HG03095 (cell line): ENCODE data around the gene ECE1.

Source experiments
- ATAC-seq: cut with Tn5 transposase; IDR thresholded peaks from one replicate; pipeline ENCODE4 v1.9.1; 2021; ENCODE audit warnings: moderate library complexity; ENCODE audit not compliant: unreplicated experiment

Gene ECE1

DNA sequence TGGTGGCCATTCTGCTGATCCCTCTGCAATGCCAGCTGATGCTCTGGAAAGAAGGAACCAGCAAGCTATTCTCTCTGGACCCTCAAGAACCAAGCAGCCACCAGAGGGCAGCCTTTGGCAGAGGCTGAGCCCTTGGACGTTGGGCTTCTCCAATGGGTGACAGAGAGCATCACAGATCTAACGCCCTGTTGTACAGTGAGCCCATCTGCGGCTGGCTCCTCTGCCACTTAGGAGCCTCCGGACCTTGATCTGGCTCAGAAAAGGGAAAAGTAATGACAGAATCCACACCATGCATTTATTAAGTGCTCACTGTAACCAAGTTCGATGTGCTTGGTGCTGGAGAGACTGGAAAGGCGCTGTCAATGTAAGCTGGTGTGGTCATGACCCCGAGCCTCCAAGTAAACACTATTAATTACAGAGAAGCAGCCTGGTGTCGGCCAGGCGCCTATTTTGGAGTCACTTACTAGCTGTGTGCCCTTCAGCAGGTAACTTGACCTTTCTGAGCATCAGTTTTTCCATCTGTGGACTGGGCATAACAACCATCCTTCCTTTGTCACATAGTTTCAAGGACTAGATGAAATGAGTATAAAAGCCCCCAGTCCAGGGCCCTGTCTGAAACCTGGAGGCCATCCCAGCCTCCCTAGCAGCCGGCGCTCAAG lies 34.9 kb downstream of the ECE1 start:
- no peak for ATAC-seq

DNA sequence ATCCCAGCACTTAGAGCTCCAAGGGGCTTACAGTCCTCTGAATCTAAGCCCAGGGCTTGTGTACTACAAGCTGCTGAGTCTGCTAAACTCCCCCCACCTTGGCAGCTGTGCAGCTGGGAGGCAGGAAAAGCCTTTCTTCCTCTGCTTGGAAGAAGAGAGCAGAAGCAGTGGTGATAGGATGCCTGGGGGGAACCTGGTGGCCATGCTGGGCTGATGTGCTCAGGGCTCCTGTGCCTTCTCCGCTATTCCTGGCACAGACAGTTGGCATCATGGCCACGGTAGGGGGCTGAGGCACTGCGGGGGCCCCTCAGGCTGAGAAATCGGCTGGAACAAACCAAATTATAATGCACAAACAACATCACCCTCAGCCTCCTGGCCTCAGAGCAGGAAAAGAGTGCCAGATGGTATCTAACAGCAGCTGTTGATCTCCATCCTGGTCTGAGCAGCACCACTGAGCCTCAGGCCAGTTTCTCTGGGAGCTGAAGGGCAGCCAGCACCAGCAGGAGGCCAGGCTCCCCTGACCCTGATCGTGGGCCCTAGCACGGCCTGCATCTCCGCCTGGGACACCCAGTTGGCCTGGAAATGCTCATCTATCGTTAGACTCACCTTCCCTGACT lies 35.8 kb downstream of the ECE1 start:
- ATAC-seq: no peak

DNA sequence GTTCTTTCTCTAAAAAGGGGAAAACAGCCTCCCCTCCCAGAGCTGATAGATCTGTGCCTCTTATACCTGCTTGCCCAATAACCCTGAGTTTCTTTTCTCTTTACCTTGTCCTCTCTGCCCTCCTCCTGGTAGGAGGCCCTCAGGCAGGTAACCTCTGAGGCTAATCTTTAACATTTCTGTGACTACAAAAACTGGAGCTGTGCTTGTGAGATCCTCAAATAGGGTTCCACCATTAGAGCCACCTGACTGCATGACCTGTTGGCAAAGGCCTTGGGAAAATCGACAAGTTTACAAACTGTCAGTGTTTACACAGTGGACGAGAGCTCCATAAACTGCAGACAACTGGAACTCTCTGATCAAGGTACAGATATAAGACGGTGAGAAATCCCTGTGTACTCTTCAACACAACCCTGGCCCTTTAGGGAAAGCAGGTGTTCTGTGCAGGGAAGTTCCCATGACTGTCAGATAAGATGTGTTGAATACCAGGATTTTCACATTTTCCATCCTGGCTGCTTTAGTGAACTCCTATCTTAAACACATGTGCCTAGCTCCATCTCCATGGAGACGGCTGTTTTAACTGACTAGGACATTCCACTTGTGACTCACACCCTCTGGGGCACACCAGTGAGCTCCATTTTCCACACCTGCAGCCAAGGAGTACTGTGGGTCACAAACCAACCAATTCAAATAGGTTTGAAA lies 38.3 kb downstream of the ECE1 start:
- no peak for ATAC-seq

DNA sequence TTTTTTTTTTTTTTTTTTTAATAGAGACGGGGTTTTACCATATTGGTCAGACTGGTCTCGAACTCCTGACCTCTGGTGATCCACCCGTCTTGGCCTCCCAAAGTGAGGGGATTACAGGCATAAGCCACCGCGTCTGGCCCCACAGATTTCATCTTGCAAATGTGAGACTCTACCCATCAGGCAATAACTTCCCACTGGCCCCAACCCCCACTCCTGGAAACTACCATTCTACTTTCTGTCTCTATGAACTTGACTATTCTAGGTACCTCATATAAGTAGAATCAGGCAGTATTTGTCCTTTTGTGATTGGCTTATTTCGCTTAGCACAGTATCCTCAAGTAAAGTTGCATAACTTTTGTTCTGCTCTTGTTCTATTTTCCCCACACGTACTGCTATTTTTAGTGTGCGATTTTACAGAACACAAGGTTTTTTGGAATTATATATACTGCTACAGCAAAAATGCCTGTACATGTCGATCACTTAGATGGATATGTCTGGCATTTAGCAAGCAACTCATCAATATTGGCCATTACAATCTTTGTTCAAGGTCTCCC lies 40.2 kb downstream of the ECE1 start:
- no peak for ATAC-seq

DNA sequence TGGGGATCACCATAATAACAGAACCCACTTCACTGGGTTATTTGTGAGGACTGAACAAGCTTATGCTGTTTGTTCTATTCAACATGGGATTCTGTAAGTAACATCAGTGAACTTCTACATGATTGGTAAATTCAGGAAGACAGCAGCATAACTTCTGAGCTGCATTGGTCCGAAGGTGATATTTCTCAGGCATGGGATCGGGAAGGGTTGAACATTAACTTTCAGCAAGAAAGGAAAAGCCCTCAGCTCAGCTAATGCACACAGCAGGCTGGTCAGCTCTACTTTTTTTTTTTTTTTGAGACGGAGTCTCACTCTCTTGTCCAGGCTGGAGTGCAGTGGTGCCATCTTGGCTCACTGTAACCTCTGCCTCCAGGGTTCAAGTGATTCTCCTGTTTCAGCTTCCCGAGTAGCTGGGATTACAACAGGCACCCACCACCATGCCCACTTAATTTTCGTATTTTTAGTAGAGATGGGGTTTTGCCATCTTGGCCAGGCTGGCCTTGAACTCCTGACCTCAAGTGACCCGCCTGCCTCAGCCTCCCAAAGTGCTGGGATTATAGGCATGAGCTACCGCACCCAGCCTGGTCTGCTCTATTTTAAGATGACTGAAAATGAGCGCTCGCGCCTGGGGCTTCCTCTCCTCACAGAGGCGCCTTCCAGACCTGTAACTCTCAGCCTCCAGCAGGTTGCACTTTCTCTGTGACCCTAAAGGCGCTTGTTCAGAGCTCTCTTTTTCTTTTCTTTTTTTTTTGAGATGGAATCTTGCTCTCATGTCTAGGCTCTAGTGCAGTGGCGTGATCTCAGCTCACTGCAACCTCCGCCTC lies 42.2 kb downstream of the ECE1 start:
- no peak for ATAC-seq

DNA sequence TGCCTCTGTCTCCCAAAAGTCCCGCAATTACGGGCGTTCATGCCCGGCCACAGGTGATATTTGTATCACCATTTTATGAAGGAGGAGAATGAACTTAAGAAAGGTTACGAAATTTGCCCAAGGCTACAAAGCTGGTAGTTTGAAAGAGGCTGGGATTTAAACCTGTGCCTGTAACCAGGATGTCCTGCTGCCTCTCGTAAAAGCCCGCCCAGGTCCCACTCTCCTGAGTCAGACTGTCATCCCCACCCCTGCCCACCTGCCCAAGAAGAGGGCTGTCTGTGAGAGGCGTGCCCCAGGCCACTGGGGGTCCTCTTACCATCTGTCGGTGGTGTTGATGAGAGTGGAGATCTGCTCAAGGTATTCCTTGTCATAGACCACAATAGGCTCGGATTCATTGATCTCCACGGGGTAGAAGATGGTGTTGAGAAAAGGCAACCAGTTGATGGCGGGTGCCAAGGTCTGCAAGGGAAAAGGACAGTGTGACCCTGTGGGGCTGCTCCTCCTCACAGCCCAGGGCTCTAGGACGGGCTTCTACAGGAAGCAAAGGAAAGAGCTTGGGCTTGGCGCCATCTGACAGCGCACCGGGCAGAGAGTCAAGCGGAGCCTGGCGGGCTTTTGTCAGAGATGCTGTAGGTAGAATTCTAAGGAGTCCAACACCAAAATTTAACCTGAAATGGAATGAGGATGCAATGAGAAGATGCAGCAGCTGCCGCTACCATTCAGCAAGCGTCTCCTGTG lies 43.2 kb downstream of the ECE1 start:
- no peak for ATAC-seq

DNA sequence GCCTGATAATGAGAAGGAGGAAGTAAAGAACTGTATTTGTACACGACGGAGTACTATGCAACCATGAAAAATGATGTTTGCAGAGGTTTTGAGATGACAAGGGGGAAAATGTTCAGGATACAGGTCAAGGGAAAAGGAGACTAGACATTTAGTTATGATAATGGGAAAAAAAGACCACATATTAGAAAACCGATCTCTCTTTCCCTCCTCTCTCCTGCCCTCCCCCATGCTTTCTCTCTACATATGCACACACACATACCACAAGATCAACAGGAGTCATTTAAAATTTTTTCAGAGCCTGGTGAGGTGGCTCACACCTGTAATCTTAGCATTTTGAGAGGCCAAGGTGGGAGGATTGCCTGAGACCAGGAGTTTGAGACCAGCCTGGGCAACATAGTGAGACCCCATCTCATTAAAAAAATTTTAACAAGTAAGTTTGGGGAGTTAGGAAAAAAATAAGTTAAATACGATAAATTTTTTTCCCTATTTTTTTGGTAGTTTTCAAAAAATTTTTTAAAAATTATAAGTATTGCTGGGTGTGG lies 44.5 kb downstream of the ECE1 start:
- ATAC-seq: no peak

DNA sequence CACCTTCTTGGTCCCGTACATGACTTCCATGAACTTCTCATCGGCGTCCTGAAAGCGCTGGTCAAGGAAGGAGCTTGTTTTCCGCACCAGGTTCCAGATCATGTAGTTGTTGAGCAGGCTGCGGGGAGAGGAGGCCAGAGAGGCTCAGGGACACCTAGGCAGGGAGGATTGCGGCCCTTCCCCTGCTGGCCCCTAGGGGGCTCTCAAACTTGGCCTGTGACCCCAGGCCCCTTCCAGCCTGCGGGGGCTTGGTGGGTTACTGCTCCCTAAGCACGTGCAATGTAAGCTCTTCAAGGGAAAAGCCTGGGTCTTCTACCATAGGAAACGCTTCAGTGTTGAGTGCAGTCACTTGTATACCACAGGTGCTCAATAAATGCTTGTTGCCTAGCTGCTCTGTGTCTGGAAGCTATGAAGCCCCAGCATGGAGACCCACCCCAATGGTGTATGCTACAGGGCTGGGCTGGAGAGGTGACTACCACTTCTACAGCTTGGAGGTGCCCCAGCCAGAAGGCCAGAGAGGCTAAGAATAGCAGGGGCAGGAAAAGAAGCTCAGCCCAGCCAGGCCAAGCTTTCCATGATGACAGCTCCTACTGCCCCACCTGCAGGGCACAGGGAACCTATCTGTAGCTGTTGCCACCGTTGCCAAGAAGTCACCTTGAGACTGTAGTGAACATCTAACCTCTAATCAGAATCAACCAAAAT lies 45.1 kb downstream of the ECE1 start:
- no peak for ATAC-seq

DNA sequence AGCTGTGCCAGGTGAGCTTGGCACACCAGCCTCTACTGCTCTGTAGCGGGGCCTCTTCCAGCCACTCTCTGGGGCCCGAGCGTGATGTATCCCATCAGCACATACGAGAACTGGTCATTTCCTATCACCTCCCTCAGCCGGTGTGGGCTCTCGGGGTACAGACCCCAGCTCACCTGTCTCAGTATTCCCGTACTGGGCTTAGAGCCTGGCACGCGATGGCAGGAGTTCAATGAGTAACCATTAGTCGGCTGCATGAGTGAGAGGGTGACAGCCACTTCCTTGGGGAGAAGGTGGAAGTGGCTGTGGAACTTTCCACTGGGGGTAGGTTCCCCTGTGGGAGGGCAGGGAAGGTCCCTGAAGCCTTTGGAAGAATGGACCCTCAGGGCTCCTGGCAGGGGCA lies 46.1 kb downstream of the ECE1 start:
- no peak for ATAC-seq

DNA sequence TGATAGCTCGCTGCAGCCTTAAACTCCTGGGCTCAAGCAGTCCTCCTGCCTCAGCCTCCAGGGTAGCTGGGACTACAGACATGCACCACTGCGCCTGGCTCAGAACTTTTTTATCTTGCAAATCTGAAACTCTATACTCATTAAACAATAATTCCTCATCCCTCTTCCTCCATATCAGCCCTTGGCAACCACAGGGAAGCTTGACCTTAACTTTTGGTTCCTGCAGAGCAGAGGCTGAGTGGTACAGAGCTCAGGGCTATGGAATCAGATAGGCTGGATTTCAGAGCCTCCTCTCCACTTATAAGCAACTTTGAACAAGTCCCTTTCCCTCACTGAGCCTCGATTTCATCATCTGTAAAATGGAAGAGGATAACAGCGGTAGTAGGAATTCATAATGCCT lies 47.4 kb downstream of the ECE1 start:
- no peak for ATAC-seq

DNA sequence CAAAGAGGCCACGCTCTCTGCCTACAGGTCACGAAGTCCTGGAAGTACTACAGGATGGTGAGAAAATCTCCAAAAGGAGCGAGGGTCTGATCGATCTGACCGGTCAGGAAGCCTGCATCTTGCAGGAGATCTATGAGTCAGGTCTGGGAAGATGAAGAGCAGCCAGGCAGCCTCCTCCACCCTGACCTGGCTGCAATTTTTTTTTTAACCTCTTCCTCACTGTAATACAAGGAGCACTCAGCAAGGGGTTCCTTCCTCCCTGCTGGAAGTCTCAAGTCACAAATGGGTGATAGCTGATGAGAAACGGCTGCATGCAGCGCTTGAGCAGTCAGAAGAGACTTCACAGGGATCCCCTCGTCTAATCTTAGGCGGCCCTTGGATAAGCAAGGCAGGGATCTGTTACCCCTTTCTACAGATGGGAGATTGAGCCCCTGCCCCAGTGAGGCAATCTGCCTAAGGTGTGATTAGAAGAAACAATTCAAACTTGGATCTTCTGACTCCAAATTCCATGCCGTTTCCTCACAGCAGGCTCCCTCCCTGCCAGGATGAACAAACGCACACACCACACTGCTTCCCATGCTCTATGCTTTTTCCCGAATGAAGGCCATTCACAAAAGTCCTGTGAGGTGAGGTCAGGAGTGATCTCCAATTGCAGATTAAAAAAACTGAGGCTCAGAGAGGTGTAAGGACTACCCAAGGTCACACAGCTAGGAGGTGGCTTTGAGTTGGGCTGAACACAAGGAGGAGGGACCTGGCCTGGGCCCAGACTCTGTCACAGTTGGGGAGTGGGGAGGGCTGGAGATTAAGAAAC lies 48.3 kb downstream of the ECE1 start:
- no peak for ATAC-seq

DNA sequence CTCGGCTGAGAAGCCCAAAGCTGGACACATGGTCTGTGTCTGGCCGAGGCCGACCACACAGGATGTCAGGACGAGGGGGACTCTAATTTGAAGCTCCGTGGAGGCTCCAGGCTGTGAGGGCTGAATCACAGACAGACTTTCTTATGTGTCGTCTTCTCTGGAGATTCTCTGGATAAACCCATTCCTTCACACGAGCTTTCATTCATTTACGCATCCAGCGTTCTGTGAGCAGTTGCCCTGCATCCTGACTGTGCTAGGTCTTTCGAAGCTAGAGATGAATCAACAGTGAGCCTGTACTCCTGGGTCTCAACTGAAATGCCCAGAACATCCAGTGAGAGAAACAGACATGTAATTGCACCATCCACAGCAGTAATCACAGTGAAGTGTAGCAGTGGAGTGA lies 49.6 kb downstream of the ECE1 start:
- ATAC-seq: no peak

DNA sequence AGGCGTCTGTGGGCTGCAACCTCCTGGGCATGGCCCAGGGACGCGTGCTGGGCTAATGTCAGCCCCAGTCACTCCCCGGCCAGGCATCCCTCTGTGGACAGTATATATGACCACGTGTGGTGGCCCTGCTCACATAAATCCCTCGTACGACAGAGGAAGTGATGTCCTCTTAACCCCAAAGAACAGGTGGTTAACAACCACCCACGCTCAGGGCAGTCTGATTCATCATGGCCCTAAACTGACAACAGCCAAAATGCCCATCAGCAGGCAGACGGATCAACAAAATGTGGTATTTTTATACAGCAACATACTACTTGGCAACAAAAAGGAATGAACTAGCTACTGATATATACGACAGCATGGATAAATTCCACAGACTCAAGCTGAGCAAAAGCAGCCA lies 51.0 kb downstream of the ECE1 start:
- ATAC-seq: no peak

DNA sequence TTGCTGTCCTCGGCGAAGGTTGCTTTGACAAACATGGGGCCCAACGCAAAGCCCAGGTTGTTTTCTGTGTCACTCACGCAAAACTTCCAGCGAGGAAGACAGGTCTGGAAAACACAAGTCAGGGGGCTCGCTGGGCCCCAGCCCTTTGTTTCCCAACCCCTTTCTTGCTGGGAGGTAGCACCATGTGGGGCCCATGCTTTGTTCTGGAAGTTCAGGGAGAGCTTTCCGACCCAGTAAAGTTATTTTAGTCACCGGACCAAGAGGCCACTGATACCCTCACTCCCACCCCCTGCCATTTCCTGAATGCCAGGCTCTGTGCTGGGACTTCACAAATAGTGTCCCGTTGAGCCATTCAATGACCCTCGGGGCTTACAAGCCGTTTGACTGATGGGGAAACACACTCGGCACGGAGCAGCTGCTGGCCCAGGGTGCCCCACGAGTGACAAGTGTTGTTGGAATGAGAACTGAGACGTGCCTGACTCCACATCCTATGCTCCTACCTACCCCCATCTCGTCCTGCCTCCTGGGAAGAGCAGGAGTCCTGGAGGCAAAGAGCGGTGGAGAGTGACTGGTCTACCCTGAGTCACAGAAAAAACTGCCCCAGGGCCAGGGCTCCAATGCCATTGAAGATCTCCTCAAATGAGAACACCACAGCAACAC lies 52.0 kb downstream of the ECE1 start:
- ATAC-seq: no peak

DNA sequence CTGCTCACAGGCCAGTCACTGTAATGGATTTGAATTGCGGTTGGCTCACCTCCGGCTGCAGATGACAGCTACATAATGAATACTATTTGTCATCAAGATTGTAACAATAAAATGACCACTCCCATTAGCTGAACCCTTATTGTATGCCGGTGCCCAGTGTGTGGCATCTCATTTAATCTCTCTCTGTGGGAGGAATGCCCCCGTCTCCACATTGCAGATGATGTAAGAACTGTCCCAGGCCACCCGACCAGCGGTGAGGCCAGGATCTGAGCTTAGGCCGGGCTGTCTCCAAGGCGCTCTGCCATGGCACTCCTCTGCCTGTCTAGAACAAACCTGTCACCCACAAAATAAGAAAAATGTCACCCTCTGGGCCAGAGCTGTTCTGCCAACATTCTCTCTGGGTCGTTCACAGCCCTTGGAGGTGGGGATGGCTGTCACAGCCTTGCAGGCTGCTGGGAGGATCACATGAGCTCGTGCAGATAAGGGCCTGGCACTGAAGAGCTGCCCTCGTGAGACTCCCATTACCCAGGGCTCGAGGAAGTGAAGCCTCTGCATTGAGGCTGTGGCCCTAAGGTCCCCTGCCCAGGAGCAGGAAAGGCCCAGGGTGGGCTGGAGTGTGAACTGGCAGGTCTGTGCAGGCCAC lies 52.7 kb downstream of the ECE1 start:
- ATAC-seq: no peak

DNA sequence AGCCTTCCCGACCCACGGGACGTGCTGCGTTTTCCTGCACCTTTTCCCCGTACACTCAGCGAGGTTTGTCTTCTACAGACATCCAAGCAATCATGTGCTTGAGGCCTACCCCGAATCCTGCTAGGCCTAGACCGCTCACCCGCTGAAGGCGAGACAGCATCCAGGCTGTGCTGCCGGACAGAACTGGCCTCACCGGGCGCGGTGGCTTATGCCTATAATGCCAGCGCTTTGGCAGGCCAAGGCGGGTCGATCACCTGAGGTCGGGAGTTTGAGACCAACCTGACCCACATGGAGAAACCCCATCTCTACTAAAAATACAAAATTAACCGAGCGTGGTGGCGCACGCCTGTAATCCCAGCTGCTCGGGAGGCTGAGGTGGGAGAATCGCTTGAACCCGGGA lies 54.1 kb downstream of the ECE1 start:
- ATAC-seq: no peak

DNA sequence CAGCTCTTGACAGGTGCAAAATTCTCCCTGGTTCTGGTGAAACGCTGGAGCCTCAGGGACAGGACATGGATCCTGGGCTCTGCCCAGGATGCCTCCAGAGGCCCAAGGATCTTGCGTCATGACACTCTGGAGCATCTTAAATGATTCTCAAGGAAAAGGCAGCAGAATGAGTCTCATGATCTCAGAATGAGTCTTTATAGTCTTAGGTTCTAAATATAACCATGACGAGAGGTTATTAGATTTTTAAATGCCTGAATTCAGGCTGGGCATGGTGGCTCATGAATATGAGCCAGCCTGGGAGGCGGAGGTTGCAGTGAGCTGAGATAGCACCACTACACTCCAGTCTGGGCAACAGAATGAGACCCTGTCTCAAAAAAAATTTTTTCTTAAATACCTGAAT lies 55.5 kb downstream of the ECE1 start:
- no peak for ATAC-seq

DNA sequence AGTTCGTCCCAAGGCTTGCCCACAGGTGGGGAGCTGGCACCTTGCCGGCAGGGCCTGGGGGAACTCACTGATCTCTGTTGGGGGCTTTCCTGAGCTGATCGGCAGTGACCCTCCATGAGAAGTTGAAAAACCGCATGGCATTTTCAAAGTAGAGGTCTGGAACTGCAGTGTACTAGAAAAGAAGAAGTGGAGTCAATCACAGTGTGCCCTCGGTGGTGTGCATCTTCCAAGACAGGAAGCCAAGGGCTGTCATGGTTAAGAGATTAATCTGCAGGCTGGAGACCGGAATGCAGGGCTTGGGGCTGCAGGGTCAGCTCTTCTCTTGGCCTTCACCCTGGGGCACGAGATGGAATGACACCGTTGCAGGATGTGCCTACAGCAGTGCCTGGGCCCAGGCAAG lies 56.8 kb downstream of the ECE1 start:
- no peak for ATAC-seq
